GM19023 (cell line): ENCODE data around the gene TRIL.

Experiments used
- ATAC-seq: cut with Tn5 transposase; IDR thresholded peaks from one replicate; pipeline ENCODE4 v1.9.1; 2021; ENCODE audit warnings: mild to moderate bottlenecking, moderate library complexity; ENCODE audit not compliant: unreplicated experiment

TRIL gene

GRCh38 chr7:28984217-28984616, 26.1 kb upstream of the TRIL start:
- ATAC-seq: no peak

GRCh38 chr7:28983396-28984190, 25.5 kb upstream of the TRIL start:
- no peak for ATAC-seq

DNA sequence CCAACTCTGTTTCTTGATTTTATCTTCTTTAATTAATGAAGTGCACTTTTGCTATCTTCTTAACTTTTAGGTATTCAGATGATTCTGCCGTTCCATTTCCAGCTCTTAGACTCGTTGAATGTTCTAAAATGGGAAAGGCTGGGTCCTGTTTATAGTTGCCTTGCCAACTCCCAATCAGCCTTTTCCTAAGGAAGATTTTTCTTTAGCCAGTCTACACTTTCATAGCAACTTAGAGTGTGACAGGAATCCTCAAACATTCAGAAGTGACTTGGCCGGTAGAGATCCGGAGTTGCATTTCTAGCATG, 23.0 kb upstream of the TRIL start:
- no peak for ATAC-seq

DNA sequence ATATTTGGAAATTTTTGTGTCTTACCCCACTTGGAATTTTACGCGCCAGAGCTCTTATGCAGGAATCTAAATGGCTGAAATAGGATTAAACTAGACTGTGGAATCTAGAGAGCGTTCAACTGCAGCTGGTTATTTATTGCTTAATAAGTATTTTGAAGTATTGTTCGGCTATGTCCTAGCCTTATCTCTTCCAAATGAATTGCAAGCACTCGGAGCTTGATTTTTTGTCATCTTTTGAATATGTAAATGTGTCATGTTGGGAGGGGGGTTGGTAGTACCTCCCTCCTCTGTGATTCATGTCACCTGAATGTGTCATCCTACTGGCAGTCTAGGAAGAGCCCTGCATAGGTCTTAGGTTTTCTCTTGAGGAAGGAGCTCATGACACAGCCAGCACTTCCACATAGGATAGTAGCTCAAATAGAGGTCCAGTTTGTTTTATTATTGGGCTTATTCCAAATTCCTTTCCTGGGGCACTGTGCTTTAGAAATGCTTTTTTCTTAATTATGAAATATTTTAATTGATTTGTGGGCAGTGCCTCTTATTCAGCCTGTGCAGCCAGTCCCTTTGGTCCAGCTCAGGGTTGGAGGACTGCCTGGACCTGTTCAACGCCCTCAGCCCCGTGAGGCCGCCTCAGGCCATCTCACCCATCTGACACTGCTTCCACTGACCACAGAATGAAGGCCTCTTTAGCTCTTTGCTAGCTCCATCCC, 22.5 kb upstream of the TRIL start:
- no peak for ATAC-seq

GRCh38 chr7:28979776-28980175, 21.6 kb upstream of the TRIL start:
- no peak for ATAC-seq

DNA sequence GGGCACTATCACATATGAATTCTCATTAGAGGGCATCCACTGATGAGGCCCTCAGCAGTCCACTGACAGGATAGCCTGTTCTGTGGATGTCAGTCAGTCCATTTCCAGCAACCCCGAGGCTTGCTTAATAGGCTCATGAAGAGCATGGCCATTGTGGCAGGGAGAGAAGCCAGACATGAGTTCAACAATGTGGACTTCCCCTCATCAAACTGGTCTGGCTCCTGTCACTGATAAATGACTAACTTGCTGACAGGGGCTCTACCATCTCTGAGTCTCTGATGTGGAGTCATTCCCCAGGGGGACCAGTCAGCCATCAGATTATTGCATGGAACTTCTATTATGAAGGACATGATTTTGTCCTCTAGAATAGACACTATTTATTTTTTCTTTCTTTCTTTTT, 19.8 kb upstream of the TRIL start:
- no peak for ATAC-seq

GRCh38 chr7:28976022-28976421, 17.9 kb upstream of the TRIL start:
- no peak for ATAC-seq

DNA sequence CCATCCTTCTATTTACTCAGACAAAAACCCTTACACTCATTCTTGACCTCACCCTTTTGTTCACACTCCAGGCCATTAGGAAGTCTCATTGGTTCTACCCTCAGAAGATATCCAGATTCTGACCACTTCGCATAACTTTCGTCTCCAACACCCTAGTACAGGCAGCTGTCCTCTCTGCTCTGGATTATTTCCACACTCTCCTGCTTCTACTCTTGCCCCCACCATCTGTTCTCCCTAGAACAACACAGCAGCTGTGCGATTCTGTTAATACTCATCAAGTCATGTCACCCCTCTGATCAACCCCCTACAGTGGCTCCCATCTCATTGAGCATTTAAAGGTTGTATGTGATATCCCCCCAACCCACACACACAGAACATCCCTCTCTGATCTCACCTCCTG, 15.5 kb upstream of the TRIL start:
- no peak for ATAC-seq

- ATAC-seq: no peak
These were observed 5.9 kb upstream of the TRIL start for GRCh38 chr7:28964056-28964455.

DNA sequence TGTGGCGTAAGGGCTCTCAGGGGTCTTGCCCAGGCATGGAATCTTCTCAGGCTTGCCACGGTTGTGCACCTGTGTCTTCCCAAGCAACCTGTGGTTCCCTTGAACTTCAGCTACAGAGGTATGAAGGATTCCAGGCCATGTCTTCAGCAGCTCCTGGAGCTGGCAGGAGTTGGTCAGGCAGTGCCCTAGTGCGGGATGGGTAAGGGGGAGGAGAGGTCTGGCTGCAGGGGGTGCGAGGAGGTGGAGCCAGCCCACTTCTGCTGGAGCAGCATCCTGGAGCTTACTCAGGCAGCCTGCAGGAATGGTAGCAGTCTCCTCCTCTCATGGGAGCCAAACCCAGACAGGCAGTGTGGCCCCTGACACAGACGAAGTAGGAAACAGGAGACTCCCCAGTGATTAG, 3.8 kb upstream of the TRIL start:
- ATAC-seq: no peak

DNA sequence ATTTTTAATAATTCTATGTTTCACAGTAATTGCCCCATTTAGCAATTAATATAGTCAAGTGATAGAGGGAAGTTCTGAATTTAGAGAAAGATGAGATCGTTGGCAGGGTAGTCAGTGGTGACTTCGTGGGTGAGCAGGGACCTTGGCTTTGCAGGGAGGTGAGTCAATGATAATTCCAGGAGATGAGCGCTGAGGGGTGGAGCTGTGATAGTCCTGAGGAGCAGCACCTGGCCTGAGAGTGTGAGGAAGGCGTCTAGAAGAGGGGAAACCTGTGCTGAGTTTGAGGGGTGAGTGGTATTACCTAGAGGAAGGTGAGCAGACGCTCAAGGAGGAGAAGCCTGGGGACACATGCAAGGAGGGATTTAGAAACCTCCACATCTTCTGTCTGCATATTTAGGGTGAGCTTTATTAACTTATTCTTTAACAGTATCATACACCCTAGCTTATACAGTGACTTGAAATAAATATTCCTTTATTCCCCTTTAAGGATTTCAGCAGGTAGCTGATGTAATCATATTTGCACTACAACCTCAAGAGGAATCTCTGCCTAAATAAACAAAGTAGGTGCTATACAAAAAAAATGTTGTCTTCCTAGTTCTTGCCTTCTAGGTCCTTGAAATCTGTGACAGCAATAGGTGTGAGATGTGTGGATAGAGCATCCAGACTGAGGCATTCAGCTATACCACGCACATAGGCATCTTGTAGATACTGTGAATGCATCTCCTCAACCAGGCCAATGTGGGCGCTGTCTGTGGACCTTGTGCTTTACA, 2.1 kb upstream of the TRIL start:
- no peak for ATAC-seq

DNA sequence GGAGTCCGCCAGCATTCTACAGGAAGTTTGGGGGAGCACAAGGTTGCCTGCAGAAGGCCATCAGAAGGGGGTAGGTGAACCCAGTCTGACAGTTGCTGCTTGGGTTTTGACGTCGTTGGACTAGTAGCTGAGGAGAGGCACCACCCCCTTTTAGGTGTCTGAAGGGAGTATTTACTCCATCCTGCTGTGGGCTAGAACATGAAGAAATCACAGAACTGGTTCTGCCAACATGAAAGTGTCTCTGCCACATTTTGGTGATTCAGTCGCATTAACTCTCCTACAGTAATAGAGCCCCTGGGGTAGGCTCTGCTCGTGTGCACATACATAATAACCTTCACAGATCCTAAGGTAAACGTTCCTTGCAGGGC, 834 bp upstream of the TRIL start:
- ATAC-seq: no peak

DNA sequence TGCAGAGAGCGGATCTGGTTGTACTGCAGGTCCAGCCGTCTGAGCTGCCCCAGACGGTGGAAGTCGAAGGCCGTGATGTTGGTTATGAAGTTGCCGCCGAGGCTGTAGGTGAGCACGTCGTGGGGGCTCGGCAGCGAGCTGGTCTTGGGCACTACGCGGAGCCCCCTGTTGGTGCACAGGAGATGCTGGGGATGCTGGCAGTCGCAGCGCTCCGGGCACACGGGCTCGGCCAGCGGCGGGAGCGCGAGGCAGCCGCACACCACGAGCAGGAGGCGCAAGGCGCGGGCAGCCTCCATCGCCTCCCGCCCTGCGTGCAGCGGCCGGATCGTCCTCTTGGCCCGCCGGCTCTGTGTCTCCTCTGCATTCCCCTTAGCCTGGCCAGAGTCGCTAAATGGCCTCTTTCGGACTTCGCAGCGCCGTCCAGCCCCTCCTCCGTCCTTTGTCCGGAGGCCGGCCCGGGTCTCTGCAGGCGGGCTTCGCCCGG, 337 bp downstream of the TRIL start:
- ATAC-seq: no peak

GRCh38 chr7:28957064-28957750, 923 bp downstream of the TRIL start:
- no peak for ATAC-seq

- ATAC-seq: no peak
These were observed 1.5 kb downstream of the TRIL start for GRCh38 chr7:28956608-28957063.

DNA sequence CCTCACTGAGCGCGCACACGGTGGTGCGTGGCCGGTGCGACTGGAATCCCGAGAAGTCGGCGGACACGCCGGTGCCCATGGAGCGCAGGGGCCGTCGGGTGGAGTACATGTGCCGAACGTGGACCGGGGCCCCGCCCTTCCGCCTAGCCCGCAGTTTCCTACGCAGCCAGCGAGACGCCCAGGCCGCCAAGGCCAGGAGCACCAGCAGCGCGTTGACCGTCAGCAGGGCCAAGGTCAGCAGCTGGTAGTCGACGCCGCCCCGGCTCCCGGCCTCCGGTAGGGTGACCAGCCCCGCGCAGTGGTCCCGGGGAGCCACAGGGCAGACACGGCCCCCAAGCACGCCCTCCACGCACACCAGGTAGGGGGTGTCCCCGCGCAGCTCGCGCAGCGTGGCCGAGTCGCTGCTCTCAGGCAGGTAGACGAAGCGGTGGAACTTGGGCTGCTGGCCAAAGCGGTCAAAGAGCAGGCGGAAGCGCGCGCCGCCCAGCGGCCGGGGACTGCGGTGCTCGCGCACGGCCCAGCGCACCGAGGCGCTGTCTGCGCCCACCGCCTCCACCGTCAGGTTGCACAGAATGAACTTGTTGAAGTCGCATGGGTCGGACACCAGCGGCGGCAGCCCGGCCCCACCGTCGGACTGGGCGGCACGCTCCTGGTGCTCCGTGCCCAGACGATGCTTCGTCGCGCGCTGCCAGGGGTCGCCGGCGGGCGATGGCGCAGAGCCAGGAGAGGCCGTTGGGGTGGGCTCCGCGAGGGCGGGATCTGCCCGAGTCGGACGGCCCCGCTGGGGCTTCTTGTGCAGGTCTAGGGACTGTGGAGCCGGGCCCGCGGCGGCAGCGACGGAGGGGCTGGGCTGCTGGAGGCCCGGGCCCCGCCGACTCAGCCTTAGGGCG, 2.2 kb downstream of the TRIL start:
- no peak for ATAC-seq

- no peak for ATAC-seq
These were observed 2.8 kb downstream of the TRIL start for GRCh38 chr7:28955356-28955717.

DNA sequence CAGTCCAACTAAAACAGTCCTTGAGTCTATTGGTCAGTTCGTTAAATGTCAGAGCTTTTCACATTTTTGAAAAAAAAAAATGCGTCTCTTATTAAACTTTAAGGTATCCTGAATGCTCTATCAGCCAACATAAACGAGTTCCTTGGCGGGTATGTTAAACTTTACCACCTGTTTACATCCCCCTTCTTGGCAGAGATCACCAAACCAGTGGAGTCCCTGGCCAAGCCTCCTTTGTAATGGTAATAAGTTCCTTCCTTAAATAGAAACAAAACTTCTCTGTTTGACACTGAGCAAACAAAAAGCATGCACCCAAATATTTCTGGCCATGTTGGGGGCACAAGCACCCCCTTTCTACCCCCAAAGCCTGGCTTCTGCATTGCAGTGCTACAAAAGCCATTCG, 3.2 kb downstream of the TRIL start:
- no peak for ATAC-seq

DNA sequence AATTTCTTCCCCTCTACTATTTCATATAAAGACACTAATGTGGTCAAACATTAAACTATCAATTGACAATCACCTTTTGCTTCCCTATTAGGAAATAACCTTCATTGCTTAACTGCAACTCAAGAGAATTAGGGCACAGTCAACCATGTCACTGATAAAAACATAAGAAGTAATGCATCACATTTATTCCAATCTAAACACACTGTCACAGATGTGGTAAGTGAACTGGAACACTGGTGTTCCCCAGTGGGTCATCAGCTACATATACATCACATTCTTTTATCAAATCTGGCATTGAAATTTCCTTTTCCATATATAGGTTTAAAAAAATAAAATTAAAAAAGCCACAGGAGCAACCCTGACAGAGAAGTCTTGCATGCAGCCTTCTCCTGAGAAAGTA, 3.7 kb downstream of the TRIL start:
- no peak for ATAC-seq

GRCh38 chr7:28953633-28954032, 4.5 kb downstream of the TRIL start:
- ATAC-seq: no peak
